Adrenal gland (tissue), 5 donors: ENCODE data around the gene NLRC3.

ENCODE experiments used
- POLR2A ChIP-seq, 2 donors: fragments of 450-650 bp; IDR thresholded peaks; one replicate each; pipeline ENCODE4 v1.6.1; 2017; ENCODE audit warnings: antibody characterized with exemption in 2 of 2, mild to moderate bottlenecking in 2 of 2, moderate library complexity in 1 of 2
- TF ChIP-seq, protein P1 (sequence below), 6 experiments: fragments of 450-650 bp in 4 of 6; fragments of 200-600 bp in 2 of 6; sonication (generic) in 1 of 6; IDR thresholded peaks; 1 replicate in 5 of 6; 2 replicates in 1 of 6; pipeline versions ENCODE4 v1.5.1 to v1.8.0; 2016 to 2021; ENCODE audit warnings: antibody characterized with exemption in 6 of 6, mild to moderate bottlenecking in 2 of 6, moderate library complexity in 1 of 6
- donor health status: DM: no; HTN: no; CAD: no.

DNA sequence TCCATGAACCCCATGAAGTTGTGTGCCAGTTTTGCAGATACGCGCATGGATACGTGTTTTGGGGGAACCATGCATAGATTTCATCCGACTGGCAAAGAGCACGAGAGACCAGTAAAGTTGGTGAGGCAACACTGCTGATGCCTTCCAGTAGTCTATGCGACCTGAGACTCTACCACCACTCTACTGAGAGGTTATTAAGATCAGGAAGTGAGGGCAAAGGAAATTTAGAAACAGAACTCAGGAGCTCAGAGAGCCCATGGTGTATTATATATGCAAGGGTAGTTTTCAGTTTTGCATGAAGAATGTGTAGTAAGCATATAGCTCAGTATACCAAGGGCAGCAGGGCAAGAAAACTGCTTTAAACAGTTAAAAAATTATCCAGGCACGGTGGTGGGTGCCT is 30.0 kb upstream of the NLRC3 start:
- TF ChIP-seq, protein P1, sequence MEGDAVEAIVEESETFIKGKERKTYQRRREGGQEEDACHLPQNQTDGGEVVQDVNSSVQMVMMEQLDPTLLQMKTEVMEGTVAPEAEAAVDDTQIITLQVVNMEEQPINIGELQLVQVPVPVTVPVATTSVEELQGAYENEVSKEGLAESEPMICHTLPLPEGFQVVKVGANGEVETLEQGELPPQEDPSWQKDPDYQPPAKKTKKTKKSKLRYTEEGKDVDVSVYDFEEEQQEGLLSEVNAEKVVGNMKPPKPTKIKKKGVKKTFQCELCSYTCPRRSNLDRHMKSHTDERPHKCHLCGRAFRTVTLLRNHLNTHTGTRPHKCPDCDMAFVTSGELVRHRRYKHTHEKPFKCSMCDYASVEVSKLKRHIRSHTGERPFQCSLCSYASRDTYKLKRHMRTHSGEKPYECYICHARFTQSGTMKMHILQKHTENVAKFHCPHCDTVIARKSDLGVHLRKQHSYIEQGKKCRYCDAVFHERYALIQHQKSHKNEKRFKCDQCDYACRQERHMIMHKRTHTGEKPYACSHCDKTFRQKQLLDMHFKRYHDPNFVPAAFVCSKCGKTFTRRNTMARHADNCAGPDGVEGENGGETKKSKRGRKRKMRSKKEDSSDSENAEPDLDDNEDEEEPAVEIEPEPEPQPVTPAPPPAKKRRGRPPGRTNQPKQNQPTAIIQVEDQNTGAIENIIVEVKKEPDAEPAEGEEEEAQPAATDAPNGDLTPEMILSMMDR (IDR thresholded peaks at IDR 0.05): no peak
- TF ChIP-seq POLR2A (IDR thresholded peaks at IDR 0.05): no peak
